T47D (cell line): Measurements from ENCODE around the gene HOPX.
"Not testable (repeated sequence)": the region's sequence is repeated elsewhere in the genome, so short reads cannot be mapped to it uniquely, and the experiment has no call there.

Source experiments
- DNase-seq, 2 experiments: peaks; one replicate each; pipeline versions ENCODE4 v3.0.0 to v3.0.0-alpha.2; 2011 to 2012; ENCODE audit warnings: low read depth in 1 of 2, low spot score in 1 of 2
- JUND ChIP-seq: IDR thresholded peaks from 2 replicates; pipeline ENCODE4 v1.6.1; 2012; ENCODE audit warnings: low read depth
- in situ Hi-C: cut with HindIII; loops from 2 replicates; pipeline ENCODE4 v1.10.0; 2016; ENCODE audit warnings: low sequenced_read_pairs, low pct_unique_long_range_greater_than_20kb

Gene HOPX

GRCh38 chr4:56646341-56646740 lies 34.8 kb downstream of the HOPX start:
- TF ChIP-seq JUND: no peak

GRCh38 chr4:56643596-56643995 lies 37.5 kb downstream of the HOPX start:
- DNase-seq: no peak
- no peak for TF ChIP-seq JUND
- in situ Hi-C loops: no loop called here

More at GRCh38 chr4:56646341-56646740, 34.8 kb downstream of the HOPX start:
- in situ Hi-C loops: no loop called here
- no peak for DNase-seq

DNA sequence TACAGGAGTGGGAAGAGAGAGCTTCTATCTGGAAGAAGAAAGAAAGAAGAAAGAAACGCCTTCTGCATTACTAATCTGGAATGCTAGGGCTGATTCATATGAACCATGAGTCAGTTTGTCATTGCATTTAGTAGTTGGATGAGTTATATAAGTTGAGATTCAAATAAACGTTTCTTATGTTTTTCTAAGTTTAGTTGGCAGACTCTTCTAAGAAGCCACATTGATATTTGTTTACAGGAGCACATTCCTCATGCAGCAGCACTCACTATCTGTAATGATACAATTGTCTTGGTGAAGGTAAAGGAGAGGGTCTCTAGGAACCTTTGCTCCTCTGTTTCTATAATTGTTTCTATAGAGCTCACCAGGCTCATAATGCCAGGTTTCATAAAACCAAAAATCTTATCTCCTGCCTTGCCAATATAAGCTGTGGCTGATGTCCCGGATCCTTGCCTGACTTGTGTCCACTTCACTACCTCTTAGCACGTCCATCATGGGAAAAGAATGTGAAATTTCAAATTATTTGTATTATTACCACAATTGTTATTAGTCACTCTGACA lies 39.5 kb downstream of the HOPX start:
- no peak for DNase-seq
- in situ Hi-C loops: no loop called here
- TF ChIP-seq JUND: no peak

DNA sequence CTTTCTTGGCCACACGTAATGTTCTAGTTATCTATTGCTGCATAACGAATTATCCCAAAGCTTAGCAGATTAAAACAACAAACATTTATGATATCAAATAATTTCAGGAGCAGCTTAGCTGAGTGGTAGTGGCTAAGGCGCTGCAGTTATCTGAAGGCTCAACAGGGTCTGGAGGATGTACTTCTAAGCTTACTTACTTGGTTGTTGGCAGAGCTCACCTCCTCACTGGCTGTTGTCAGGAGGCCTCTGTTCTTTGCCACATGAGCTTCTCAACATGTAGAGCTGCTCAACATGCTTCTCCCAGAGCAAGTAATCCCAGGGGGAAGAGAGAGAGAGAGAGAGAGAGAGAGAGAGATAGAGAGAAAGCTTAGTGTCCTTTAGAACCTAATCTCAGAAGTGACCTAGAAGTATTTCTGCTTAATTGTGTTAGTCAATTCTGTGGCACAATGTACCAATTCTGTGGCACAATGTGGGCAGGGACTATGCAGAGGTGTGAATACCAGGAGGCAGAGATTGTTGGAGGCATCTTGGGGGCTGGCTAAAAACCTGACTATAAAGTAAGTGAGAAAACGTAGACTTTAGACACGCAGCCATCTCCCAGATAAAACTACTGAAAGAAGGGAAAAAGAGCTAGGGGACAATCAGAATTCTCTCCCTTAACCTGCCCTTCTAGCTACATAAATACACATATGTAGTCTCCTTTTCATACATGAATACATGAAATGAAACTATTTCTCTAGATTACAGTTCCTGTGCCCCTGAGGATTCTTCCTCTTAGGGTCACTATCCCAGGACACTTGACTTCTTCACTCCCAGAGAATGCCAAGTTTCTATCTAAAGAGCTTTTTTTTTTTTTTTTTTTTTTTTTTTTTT lies 40.2 kb downstream of the HOPX start:
- TF ChIP-seq JUND: no peak
- DNase-seq: no peak
- in situ Hi-C loops: no loop called here

GRCh38 chr4:56637791-56638190 lies 43.3 kb downstream of the HOPX start:
- DNase-seq: no peak
- in situ Hi-C loops: no loop called here
- no peak for TF ChIP-seq JUND

DNA sequence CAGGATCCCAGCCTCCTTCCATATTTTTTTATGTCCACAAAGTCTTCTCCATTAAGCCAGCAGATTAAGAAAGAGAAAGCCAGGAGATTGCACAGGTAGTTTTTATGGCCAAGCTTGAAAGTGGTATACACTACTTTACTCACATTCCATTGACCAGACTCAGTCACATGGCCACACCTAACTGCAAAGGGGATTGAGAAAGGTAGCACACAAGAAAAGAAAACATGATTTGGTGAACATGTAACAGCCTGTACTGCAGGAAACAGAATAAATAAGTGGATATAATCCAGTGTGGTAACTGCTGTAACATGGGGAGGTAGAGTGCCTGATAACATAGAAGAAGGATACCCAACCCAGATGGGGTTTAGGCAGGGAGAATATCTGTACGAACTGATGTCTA lies 43.9 kb downstream of the HOPX start:
- no peak for TF ChIP-seq JUND
- in situ Hi-C loops: no loop called here
- no peak for DNase-seq

GRCh38 chr4:56634954-56635353 lies 46.1 kb downstream of the HOPX start:
- in situ Hi-C loops: not testable (repeated sequence)

DNA sequence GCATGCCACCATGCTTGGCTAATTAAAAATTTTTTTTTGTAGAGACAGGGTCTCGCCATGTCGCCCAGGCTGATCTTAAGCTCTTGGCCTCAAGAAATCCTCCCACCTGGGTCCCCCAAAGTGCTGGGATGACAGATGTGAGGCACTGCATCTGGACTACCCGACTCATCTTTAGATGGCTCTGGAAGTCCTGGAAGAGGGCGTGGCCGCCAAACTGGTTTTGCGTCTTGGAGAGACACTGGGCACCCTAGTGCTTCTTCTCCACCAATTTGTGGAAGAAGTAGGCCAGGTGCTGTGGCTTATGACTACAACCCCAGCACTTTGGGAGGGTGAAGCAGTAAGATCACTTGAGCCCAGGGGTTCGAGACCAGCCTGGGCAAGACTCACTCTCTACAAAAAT lies 47.6 kb downstream of the HOPX start:
- no peak for TF ChIP-seq JUND
- in situ Hi-C loops: no loop called here
- peak in 1 of 2 experiments; percentile 25 for DNase-seq

More at GRCh38 chr4:56634954-56635353, 46.1 kb downstream of the HOPX start:
- not testable (repeated sequence) for DNase-seq

- TF ChIP-seq JUND: no peak
- no peak for DNase-seq
- in situ Hi-C loops: no loop called here
Observed at GRCh38 chr4:56630876-56631666, 50.0 kb downstream of the HOPX start.

- in situ Hi-C loops: no loop called here
- TF ChIP-seq JUND: no peak
- DNase-seq: no peak
Observed at GRCh38 chr4:56628592-56628991, 52.5 kb downstream of the HOPX start.

GRCh38 chr4:56627985-56628384 lies 53.1 kb downstream of the HOPX start:
- TF ChIP-seq JUND: no peak
- in situ Hi-C loops: no loop called here
- no peak for DNase-seq

- DNase-seq: no peak
- TF ChIP-seq JUND: no peak
- in situ Hi-C loops: no loop called here
Observed at GRCh38 chr4:56627375-56627774, 53.7 kb downstream of the HOPX start.

DNA sequence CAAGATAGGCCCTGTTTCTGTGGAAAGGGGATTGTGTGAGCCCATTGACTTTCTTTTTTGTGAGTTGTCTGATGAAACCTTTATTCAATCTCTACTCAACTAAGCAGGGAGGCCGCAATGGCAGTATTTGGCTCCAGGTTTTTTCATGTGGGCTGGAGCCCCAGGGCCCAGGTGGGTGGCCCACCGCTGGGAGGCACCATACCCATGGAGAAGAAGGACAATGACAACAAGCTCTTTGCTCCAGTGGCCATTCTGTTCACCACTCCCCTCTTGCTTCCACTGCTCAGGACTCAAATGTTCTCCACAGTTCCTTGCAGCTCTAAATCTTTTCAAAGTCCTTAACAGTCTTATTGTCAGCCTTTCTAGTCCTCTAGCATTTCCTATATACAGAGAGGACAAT lies 54.1 kb downstream of the HOPX start:
- in situ Hi-C loops: no loop called here
- TF ChIP-seq JUND: no peak
- DNase-seq: peak in 1 of 2 experiments; percentile 11
